HG03575 (cell line): ENCODE data around the gene RBSN.
A peak's percentile ranks its signal among the peaks of the same experiment; 100 is the strongest.

Experiments
- ATAC-seq: cut with Tn5 transposase; IDR thresholded peaks from one replicate; pipeline ENCODE4 v1.9.1; 2021; ENCODE audit not compliant: unreplicated experiment, insufficient number of reproducible peaks, low FRiP score; ENCODE audit errors: extremely low read depth

The RBSN gene

GRCh38 chr3:15107075-15107947 lies 8.4 kb upstream of the RBSN start:
- no peak for ATAC-seq

GRCh38 chr3:15102836-15103235 lies 3.9 kb upstream of the RBSN start:
- ATAC-seq, result no peak

- ATAC-seq, result no peak
Observed at GRCh38 chr3:15102256-15102655, 3.3 kb upstream of the RBSN start.

GRCh38 chr3:15099364-15100098 lies 583 bp upstream of the RBSN start:
- peak; percentile 3 for ATAC-seq

GRCh38 chr3:15097891-15098290 lies 1.1 kb downstream of the RBSN start:
- ATAC-seq, result no peak

GRCh38 chr3:15096046-15096445 lies 2.9 kb downstream of the RBSN start:
- no peak for ATAC-seq

GRCh38 chr3:15094187-15094875 lies 4.6 kb downstream of the RBSN start:
- ATAC-seq, result no peak

GRCh38 chr3:15092686-15093085 lies 6.3 kb downstream of the RBSN start:
- ATAC-seq, result no peak

GRCh38 chr3:15091575-15091974 lies 7.4 kb downstream of the RBSN start:
- ATAC-seq, result no peak

- ATAC-seq, result no peak
Observed at GRCh38 chr3:15089201-15089600, 9.7 kb downstream of the RBSN start.

GRCh38 chr3:15086699-15087098 lies 12.2 kb downstream of the RBSN start:
- no peak for ATAC-seq

GRCh38 chr3:15086263-15086662 lies 12.7 kb downstream of the RBSN start:
- no peak for ATAC-seq

- no peak for ATAC-seq
Observed at GRCh38 chr3:15083252-15083651, 15.7 kb downstream of the RBSN start.

GRCh38 chr3:15081960-15082664 lies 16.8 kb downstream of the RBSN start:
- no peak for ATAC-seq

- ATAC-seq, result no peak
Observed at GRCh38 chr3:15079091-15079490, 19.9 kb downstream of the RBSN start.

- no peak for ATAC-seq
Observed at GRCh38 chr3:15074500-15074899, 24.4 kb downstream of the RBSN start.

GRCh38 chr3:15071699-15072098 lies 27.2 kb downstream of the RBSN start:
- ATAC-seq, result no peak

GRCh38 chr3:15069441-15069840 lies 29.5 kb downstream of the RBSN start:
- ATAC-seq, result no peak

GRCh38 chr3:15066467-15066866 lies 32.5 kb downstream of the RBSN start:
- ATAC-seq, result no peak
